C4-2B (cell line): Measurements from ENCODE around the gene RHEB.

Experiments used
- ZFX ChIP-seq: fragments of 450-650 bp; IDR thresholded peaks from 2 replicates; pipeline ENCODE4 v1.6.1; 2017
- TF ChIP-seq, protein P1 (sequence below): fragments of 450-650 bp; conservative IDR thresholded peaks from 2 replicates; pipeline ENCODE4 v1.5.1; 2017; ENCODE audit warnings: mild to moderate bottlenecking

GRCh38 chr7:151497306-151497871 is 22.3 kb downstream of the RHEB start:
- TF ChIP-seq, protein P1, sequence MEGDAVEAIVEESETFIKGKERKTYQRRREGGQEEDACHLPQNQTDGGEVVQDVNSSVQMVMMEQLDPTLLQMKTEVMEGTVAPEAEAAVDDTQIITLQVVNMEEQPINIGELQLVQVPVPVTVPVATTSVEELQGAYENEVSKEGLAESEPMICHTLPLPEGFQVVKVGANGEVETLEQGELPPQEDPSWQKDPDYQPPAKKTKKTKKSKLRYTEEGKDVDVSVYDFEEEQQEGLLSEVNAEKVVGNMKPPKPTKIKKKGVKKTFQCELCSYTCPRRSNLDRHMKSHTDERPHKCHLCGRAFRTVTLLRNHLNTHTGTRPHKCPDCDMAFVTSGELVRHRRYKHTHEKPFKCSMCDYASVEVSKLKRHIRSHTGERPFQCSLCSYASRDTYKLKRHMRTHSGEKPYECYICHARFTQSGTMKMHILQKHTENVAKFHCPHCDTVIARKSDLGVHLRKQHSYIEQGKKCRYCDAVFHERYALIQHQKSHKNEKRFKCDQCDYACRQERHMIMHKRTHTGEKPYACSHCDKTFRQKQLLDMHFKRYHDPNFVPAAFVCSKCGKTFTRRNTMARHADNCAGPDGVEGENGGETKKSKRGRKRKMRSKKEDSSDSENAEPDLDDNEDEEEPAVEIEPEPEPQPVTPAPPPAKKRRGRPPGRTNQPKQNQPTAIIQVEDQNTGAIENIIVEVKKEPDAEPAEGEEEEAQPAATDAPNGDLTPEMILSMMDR: no peak
- no peak for TF ChIP-seq ZFX
